T1000 (cell line): ENCODE data around the gene C1orf141.
"Not testable (repeated sequence)": the region's sequence is repeated elsewhere in the genome, so short reads cannot be mapped to it uniquely, and the experiment has no call there.

Source experiments
- DNase-seq: peaks from one replicate; lab custom pipeline; 2025; ENCODE audit warnings: mixed read lengths; lab: John Stamatoyannopoulos, UW

C1orf141 gene

GRCh38 chr1:67134695-67135094 lies at the start of gene C1orf141:
Gene C1orf141 (minus strand): TSS chr1:67134970. CDS start chr1:67127240, 7,730 bp downstream.
- DNase-seq = no peak

- DNase-seq = no peak
Observed at GRCh38 chr1:67175530-67176087, 40.8 kb upstream of the C1orf141 start.

GRCh38 chr1:67174716-67175284 lies 40.0 kb upstream of the C1orf141 start:
- no peak for DNase-seq

DNA sequence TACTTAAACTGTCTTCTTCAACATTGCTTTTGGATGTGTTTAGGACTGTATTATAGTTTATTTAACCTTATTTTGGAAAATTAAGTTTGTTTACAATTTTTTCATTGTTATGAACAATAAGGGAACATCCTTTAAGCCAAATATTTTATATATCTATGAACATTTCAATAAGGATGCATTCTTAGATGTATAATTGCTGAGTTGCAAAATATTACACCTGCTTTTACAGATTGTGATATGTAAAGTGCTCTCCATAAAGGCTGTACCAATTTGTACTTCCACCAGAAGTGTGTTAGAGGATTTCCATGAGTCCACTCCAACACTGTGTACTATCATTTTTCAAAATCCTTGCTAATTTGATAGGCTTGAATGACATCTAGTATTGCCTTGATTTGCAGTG lies 39.2 kb upstream of the C1orf141 start:
- no peak for DNase-seq

DNA sequence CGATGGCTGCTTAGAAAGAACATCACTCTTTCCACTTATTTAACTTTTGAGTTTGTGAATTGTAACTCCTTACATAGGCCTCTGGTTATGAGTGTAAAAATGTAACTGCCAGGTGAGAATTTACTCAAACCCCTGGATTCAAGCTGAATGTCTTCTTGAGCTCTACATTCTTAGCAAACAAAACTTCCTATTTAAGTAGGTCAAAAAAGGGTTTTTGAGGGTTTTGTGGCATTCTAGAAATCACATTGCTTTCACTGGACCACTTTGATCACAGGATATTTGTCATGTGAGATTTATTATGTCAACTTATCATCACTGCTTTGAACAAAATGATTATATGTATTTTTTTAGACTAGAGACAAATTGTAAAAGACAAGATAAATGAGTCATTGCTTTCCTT lies 37.2 kb upstream of the C1orf141 start:
- DNase-seq = no peak

DNA sequence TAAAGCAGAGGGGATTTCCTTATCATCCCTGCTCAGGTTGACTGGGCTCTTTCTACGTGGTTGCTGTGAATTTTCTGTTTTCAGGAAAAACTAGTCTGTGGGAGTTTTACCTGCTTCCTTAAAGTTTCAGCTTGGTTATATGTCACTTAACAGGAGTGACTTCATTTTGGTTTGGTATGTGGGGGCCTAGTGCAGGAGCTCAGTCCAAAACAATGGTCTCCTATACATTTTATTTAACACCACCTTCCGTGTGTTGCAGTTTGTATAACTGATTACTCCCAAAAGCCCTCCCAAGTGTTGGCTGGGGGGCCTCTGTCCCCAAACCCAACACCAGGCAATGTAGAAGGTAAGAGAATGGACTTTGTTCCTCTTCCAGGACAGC lies 36.8 kb upstream of the C1orf141 start:
- DNase-seq = no peak

DNA sequence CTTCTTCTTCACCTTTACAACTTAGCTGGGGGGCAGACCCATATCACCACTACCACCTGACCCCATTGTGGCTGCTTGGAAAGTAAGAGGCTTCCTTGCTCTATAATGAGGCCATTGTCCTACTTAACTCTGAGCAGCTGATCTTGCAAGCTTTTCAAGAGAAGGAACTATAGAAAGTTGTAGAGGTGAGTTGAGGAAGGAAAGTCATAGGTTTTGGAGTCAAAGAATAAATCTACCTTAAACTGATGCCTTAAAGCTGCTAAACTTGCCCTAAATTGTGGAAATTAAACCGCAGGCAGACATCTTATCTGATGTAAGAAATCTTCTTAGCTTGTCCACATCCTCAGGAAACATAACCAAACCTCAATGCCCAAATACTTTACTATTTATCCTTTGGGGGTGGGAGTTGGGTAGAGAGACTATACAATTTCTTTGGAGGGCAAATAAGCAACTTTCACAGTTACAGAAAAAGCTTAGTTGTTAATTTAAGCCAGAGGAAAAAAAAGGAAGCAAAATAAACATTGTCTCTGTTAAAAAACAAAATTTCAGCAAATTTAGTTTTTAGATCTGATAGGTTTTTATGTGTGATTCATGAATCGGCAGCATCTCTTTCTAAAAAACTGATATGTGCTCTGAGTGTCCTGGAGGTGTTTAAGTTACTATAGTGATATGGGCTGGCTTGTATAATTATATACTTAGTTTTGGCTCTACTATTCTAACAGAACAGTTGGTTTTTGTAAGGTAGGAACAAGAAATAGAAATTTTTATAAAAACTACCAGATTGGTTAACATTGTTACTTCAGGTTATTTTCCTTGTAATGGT lies 36.2 kb upstream of the C1orf141 start:
- no peak for DNase-seq

DNA sequence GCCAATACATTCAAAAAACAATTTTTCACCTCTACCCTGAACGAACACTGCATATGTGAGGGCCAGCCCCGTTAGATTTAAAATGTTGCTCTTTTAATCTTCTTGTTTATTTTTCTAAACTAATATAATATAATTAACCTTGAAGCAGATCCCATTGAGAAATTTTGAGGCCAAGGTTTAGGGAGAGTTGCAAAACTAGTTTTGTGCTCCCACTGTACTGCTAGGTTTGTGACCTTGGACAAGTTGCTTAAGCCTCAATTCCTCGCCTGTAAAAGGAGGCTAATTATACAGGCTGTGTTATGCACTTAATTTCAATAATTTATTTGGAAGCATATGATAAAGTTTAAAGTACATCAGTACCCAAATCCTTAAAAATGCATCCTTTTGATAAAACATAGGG lies 35.2 kb upstream of the C1orf141 start:
- no peak for DNase-seq

DNA sequence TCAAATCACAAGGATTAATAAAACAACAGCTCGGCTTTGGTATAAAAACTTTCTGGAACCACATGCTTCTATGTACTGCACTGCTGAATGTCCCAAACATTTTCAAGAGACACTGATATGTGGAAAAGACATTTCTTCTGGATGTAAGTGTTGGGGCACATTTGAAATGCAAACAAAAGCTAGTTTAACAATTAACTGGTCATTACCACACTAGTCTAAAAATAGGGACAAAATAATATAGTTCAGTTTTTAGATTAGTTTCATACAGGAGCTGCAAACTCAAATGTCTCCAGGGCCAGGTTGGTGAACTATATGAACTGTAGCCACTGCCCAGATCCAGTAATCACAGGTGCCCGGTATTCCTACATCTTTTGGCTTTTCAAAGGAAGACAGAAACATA lies 34.7 kb upstream of the C1orf141 start:
- DNase-seq = no peak

- no peak for DNase-seq
Observed at GRCh38 chr1:67166196-67166595, 31.4 kb upstream of the C1orf141 start, which contains the start of gene IL23R. Gene IL23R (plus strand): TSS chr1:67166454. CDS start chr1:67168121, 1,667 bp downstream.

- no peak for DNase-seq
Observed at GRCh38 chr1:67165468-67166041, 30.8 kb upstream of the C1orf141 start.

- DNase-seq = peak; percentile 33
Observed at GRCh38 chr1:67162954-67163353, 28.2 kb upstream of the C1orf141 start.

GRCh38 chr1:67159233-67159632 lies 24.5 kb upstream of the C1orf141 start:
- DNase-seq = no peak

DNA sequence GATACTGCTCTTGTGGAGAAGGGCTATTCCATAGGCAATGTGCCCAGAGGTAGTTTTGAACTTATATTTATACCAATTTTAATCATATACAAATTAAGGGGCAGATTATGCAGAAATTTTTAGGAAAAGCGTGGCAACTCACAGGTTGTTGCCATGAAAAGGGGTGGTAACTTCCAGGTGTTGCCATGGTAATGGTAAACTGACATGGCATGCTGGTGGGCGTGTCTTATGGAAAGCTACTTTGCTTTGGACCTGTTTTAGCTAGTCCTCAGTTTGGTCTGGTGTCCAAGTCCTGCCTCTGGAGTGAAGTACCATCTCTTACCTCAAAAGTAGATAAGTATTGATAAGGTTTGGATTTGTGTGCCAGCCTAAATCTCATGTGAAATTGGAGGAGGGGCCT lies 23.6 kb upstream of the C1orf141 start:
- no peak for DNase-seq

DNA sequence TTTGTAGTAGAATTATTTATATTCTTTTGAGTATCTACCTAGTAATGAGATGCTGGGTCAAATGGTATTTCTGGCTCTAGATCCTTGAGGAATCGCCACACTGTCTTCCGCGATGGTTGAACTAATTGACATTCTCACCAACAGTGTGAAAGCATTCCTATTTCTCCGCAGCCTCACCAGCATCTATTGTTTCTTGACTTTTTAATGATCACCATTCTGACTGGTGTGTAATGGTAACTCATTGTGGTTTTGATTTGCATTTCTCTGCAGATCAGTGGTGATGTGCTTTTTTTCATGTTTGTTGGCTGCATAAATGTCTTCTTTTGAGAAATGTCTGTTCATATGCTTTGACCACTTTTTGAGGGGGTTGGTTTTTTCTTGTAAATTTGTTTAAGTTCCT lies 16.2 kb upstream of the C1orf141 start:
- DNase-seq = no peak

- DNase-seq = peak; percentile 8
Observed at GRCh38 chr1:67149179-67149770, 14.5 kb upstream of the C1orf141 start.

GRCh38 chr1:67148516-67149178 lies 13.9 kb upstream of the C1orf141 start:
- DNase-seq = no peak

- DNase-seq = not testable (repeated sequence)
Observed at GRCh38 chr1:67147973-67148372, 13.2 kb upstream of the C1orf141 start.

DNA sequence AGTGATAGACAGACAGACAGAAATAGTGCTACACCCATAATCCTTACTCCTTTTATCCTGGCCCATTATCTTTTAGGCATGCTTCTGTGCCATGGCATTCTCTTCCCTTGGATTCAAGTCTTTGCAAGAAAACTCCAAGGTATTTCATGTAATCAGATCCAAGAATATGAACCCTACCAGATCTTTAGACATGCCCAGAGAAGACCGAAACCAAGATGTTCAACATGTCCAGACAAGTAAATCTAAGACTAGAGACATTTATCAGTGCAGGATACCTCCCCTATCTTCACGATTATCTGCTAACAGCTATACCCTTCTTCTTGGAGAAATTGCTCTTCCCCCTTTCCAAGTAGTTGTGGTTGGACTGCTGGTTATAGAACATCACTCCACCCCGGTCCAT lies 11.8 kb upstream of the C1orf141 start:
- DNase-seq = no peak

- no peak for DNase-seq
Observed at GRCh38 chr1:67146101-67146500, 11.3 kb upstream of the C1orf141 start.

DNA sequence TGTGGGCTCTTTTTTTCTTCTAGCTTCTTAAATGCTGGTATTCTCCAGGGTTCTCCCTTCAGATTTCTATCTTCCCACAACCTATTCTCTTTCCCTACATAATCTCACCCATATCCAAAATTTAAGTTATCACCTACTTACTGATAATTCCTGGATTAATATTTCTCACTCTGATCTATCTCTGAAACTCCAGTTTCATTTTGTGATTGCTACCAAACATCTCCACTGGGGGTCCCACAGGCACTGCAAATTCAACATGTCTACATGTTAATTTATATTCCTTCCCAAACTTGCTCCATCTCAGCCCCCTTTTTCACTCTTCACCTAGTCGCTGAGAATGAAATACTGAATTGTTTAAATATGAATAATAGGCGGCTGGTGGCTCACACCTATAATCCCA lies 9.9 kb upstream of the C1orf141 start:
- no peak for DNase-seq

GRCh38 chr1:67143966-67144365 lies 9.2 kb upstream of the C1orf141 start:
- no peak for DNase-seq
